ENCODE data around the gene PLXDC2. TPM values are rescaled to one million over a fixed set of nuclear protein-coding genes. Genes with fewer than 3 reads are reported as not detected.
A peak's percentile ranks its signal among the peaks of the same experiment; 100 is the strongest.

PLXDC2 gene
- total and polyA plus RNA-seq, 2 experiments from 2014 or later = 13.5 to 19.4 TPM

GRCh38 chr10:19946791-19947190 lies 130.6 kb downstream of the PLXDC2 start:
- peaks cover 40% of the 10 kb centered on the region for H3K79me2 ChIP-seq (replicated peaks; ENCODE audit: insufficient read depth)
- Mint-ChIP-seq H3K36me3 (ENCODE audit: low read depth) (peaks cover 37% of the 10 kb centered on the region), H3K9me3 (peaks cover 19% of the 10 kb centered on the region), H3K4me1 (peaks cover 6% of the 10 kb centered on the region), H3K4me3 (no peak overlapping the region), H3K27ac (no peak overlapping the region), H3K27me3 (ENCODE audit: insufficient read depth, low read depth, poor library complexity) (no peaks in the 10 kb centered on the region)
- no peaks in the 10 kb centered on the region for H3K36me3 ChIP-seq (ENCODE audit: insufficient read depth)
- H3K4me1 ChIP-seq (ENCODE audit: insufficient read depth) = peaks cover 2% of the 10 kb centered on the region; the same call in 1 of the 2 replicates
- H2AFZ ChIP-seq = no peak overlapping the region
- no peak overlapping the region for H3K4me3 ChIP-seq
- ATAC-seq (no peak), DNase-seq (ENCODE audit: low spot score) (peak; percentile 24)
- no peaks in the 10 kb centered on the region for H4K20me1 ChIP-seq (replicated peaks; ENCODE audit: insufficient read depth)
- H3K27me3 ChIP-seq (ENCODE audit: insufficient read depth) = no peaks in the 10 kb centered on the region
- no peaks in the 10 kb centered on the region for H3F3A ChIP-seq (replicated peaks; ENCODE audit: low read depth)
- no peak overlapping the region for H3K27ac ChIP-seq (ENCODE audit: low read depth)
- H3K4me2 ChIP-seq = no peak overlapping the region
- TF ChIP-seq CTCF (conservative IDR thresholded peaks at IDR 0.05; ENCODE audit: low read depth in 2 of 2) (no peak), ZNF331 (CRISPR knock-in tag; IDR thresholded peaks at IDR 0.05; ENCODE audit: low read depth) (no peak)
- no peaks in the 10 kb centered on the region for H3K9me2 ChIP-seq (ENCODE audit: insufficient read depth)

- no peaks in the 10 kb centered on the region for H3F3A ChIP-seq (replicated peaks; ENCODE audit: low read depth)
- no peak overlapping the region for H3K4me2 ChIP-seq
- H3K9me3 Mint-ChIP-seq = peaks cover 19% of the 10 kb centered on the region
- ATAC-seq (no peak), DNase-seq (ENCODE audit: low spot score) (no peak)
- peaks cover 36% of the 10 kb centered on the region for H3K79me2 ChIP-seq (replicated peaks; ENCODE audit: insufficient read depth)
- TF ChIP-seq ZNF114 (CRISPR knock-in tag; IDR thresholded peaks at IDR 0.05) = no peak
- TF ChIP-seq REST (IDR thresholded peaks at IDR 0.05; ENCODE audit: unreplicated experiment) = no peak
- no peak for TF ChIP-seq EZH2 (IDR thresholded peaks at IDR 0.05; ENCODE audit: low read depth, unreplicated experiment)
- TF ChIP-seq ZNF462 (CRISPR knock-in tag; IDR thresholded peaks at IDR 0.05) = no peak
- peaks cover 37% of the 10 kb centered on the region for H3K36me3 Mint-ChIP-seq (ENCODE audit: low read depth)
- no peaks in the 10 kb centered on the region for H3K36me3 ChIP-seq (ENCODE audit: insufficient read depth)
- H3K27ac ChIP-seq (ENCODE audit: low read depth) = no peak overlapping the region
- H3K4me1 Mint-ChIP-seq = peaks cover 4% of the 10 kb centered on the region; the same call in 2 of the 3 replicates
- no peak overlapping the region for H3K4me3 ChIP-seq
- no peak overlapping the region for H2AFZ ChIP-seq
- H3K4me3 Mint-ChIP-seq = no peak overlapping the region
- no peaks in the 10 kb centered on the region for H3K4me1 ChIP-seq (ENCODE audit: insufficient read depth)
- no peaks in the 10 kb centered on the region for H4K20me1 ChIP-seq (replicated peaks; ENCODE audit: insufficient read depth)
- H3K27me3 Mint-ChIP-seq (ENCODE audit: insufficient read depth, low read depth, poor library complexity) = no peaks in the 10 kb centered on the region
- H3K27me3 ChIP-seq (ENCODE audit: insufficient read depth) = no peaks in the 10 kb centered on the region
- no peak overlapping the region for H3K27ac Mint-ChIP-seq
- H3K9me2 ChIP-seq (ENCODE audit: insufficient read depth) = no peaks in the 10 kb centered on the region
Observed at GRCh38 chr10:19947215-19947614, 131.0 kb downstream of the PLXDC2 start.
